Epidermal melanocyte (primary cell): Measurements from ENCODE around the gene SNN.

ENCODE experiments used
- DNase-seq: peaks from one replicate; pipeline ENCODE4 v3.0.0; 2011; ENCODE audit warnings: low spot score; ENCODE audit not compliant: insufficient read length

SNN gene

GRCh38 chr16:11635113-11635652 lies 33.1 kb upstream of the SNN start:
- DNase-seq, result no peak

- DNase-seq, result no peak
Measured at GRCh38 chr16:11635679-11636171, 32.5 kb upstream of the SNN start.

GRCh38 chr16:11636172-11636721 lies 32.0 kb upstream of the SNN start:
- no peak for DNase-seq

GRCh38 chr16:11637320-11637719 lies 30.9 kb upstream of the SNN start:
- no peak for DNase-seq

- no peak for DNase-seq
Measured at GRCh38 chr16:11638140-11638539, 30.1 kb upstream of the SNN start.

GRCh38 chr16:11639008-11639562 lies 29.2 kb upstream of the SNN start:
- no peak for DNase-seq

GRCh38 chr16:11639925-11640899 lies 28.0 kb upstream of the SNN start:
- DNase-seq, result peak; percentile 66

GRCh38 chr16:11640987-11641817 lies 27.1 kb upstream of the SNN start:
- no peak for DNase-seq

- no peak for DNase-seq
Measured at GRCh38 chr16:11642765-11643116, 25.5 kb upstream of the SNN start.

- no peak for DNase-seq
Measured at GRCh38 chr16:11649276-11649675, 19.0 kb upstream of the SNN start.

GRCh38 chr16:11650641-11651591 lies 17.3 kb upstream of the SNN start:
- DNase-seq, result no peak

- no peak for DNase-seq
Measured at GRCh38 chr16:11651796-11652195, 16.5 kb upstream of the SNN start.

- DNase-seq, result no peak
Measured at GRCh38 chr16:11655655-11656054, 12.6 kb upstream of the SNN start.

- DNase-seq, result no peak
Measured at GRCh38 chr16:11657556-11657955, 10.7 kb upstream of the SNN start.

GRCh38 chr16:11658896-11659708 lies 9.2 kb upstream of the SNN start:
- no peak for DNase-seq

- no peak for DNase-seq
Measured at GRCh38 chr16:11660565-11660964, 7.7 kb upstream of the SNN start.

GRCh38 chr16:11662582-11662981 lies 5.7 kb upstream of the SNN start:
- DNase-seq, result no peak

- no peak for DNase-seq
Measured at GRCh38 chr16:11665071-11665491, 3.2 kb upstream of the SNN start.
